A673 (cell line): Measurements from ENCODE around the gene AP3S2.

Experiments
- EZH2 ChIP-seq: fragments of 200-600 bp; sonication (generic); IDR thresholded peaks from 2 replicates; pipeline ENCODE4 v1.6.1; 2017; ENCODE audit warnings: borderline replicate concordance, low read depth, mild to moderate bottlenecking, mixed read lengths, antibody characterized with exemption, low read length; ENCODE audit not compliant: poor library complexity, severe bottlenecking
- TF ChIP-seq, protein P1 (sequence below): fragments of 300-800, 200-600 bp; sonication (generic); conservative IDR thresholded peaks from 2 replicates; pipeline ENCODE4 v1.5.1; 2017; ENCODE audit warnings: low read depth, mild to moderate bottlenecking, antibody characterized with exemption, low read length, moderate library complexity, mixed read lengths

DNA sequence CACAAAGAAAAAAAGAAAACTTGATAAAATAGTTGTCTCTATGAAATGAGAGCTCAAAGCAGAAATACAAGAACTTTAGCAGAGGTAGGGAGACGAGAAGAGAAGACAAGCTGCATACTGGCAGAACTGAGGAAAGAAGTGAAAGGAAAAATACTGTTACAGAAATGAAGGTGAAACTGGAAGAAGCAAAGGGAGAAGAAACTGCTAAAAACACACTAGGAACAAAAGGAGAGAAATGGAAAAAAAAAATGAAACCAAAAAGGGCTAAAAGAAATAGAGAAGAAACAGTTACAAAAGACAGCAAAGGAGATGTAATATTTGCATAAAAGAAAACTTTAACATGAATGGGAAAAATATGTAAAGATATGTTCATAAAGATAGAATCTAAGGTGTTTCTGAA, 51.8 kb downstream of the AP3S2 start:
- TF ChIP-seq, protein P1, sequence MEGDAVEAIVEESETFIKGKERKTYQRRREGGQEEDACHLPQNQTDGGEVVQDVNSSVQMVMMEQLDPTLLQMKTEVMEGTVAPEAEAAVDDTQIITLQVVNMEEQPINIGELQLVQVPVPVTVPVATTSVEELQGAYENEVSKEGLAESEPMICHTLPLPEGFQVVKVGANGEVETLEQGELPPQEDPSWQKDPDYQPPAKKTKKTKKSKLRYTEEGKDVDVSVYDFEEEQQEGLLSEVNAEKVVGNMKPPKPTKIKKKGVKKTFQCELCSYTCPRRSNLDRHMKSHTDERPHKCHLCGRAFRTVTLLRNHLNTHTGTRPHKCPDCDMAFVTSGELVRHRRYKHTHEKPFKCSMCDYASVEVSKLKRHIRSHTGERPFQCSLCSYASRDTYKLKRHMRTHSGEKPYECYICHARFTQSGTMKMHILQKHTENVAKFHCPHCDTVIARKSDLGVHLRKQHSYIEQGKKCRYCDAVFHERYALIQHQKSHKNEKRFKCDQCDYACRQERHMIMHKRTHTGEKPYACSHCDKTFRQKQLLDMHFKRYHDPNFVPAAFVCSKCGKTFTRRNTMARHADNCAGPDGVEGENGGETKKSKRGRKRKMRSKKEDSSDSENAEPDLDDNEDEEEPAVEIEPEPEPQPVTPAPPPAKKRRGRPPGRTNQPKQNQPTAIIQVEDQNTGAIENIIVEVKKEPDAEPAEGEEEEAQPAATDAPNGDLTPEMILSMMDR, result no peak
- no peak for TF ChIP-seq EZH2
